Measurements from ENCODE around the gene SLC24A4.
A peak's percentile ranks its signal among the peaks of the same experiment; 100 is the strongest.

SLC24A4 gene

GRCh38 chr14:92441751-92442504 lies 119.0 kb downstream of the SLC24A4 start:
- DNase-seq, result no peak

- no peak for DNase-seq
Measured at GRCh38 chr14:92443167-92443566, 120.2 kb downstream of the SLC24A4 start.

- DNase-seq, result no peak
Measured at GRCh38 chr14:92443741-92444140, 120.8 kb downstream of the SLC24A4 start.

- no peak for DNase-seq
Measured at GRCh38 chr14:92446771-92447170, 123.8 kb downstream of the SLC24A4 start.

GRCh38 chr14:92447416-92448197 lies 124.6 kb downstream of the SLC24A4 start:
- no peak for DNase-seq

GRCh38 chr14:92448786-92449185 lies 125.8 kb downstream of the SLC24A4 start:
- no peak for DNase-seq

GRCh38 chr14:92449404-92450181 lies 126.6 kb downstream of the SLC24A4 start:
- DNase-seq, result no peak

- no peak for DNase-seq
Measured at GRCh38 chr14:92450351-92451070, 127.5 kb downstream of the SLC24A4 start.

GRCh38 chr14:92451245-92451644 lies 128.3 kb downstream of the SLC24A4 start:
- no peak for DNase-seq

- DNase-seq, result no peak
Measured at GRCh38 chr14:92451755-92452154, 128.8 kb downstream of the SLC24A4 start.

GRCh38 chr14:92452471-92452870 lies 129.5 kb downstream of the SLC24A4 start:
- DNase-seq, result no peak

- DNase-seq, result no peak
Measured at GRCh38 chr14:92453691-92454090, 130.7 kb downstream of the SLC24A4 start.

- no peak for DNase-seq
Measured at GRCh38 chr14:92455231-92455630, 132.3 kb downstream of the SLC24A4 start.

- peak; percentile 34 to 61 for DNase-seq
Measured at GRCh38 chr14:92456215-92457015, 133.4 kb downstream of the SLC24A4 start.

GRCh38 chr14:92457016-92457565 lies 134.1 kb downstream of the SLC24A4 start:
- DNase-seq, result no peak

- DNase-seq, result no peak
Measured at GRCh38 chr14:92458136-92459029, 135.4 kb downstream of the SLC24A4 start.

GRCh38 chr14:92459030-92459949 lies 136.3 kb downstream of the SLC24A4 start:
- DNase-seq, result no peak

GRCh38 chr14:92459950-92460421 lies 137.0 kb downstream of the SLC24A4 start:
- no peak for DNase-seq

- no peak for DNase-seq
Measured at GRCh38 chr14:92460541-92460915, 137.6 kb downstream of the SLC24A4 start.
